Type B pancreatic cell (in vitro differentiated cells): ENCODE measurements around the gene FAT4. TPM values are rescaled to one million over a fixed set of nuclear protein-coding genes. Genes with fewer than 3 reads are reported as not detected.

Source experiments
- DNase-seq: peaks from one replicate; pipeline ENCODE4 v3.0.0; 2021; ENCODE audit warnings: mixed read lengths; ENCODE audit not compliant: unreplicated experiment; ENCODE audit errors: extremely low spot score
- H3K27ac Mint-ChIP-seq: 2 replicates; pipeline ENCODE4 v1.8.0; 2021; ENCODE audit warnings: mild to moderate bottlenecking, mixed read lengths
- H3K27me3 Mint-ChIP-seq: 2 replicates; pipeline ENCODE4 v1.8.0; 2021; ENCODE audit warnings: mixed read lengths
- H3K36me3 Mint-ChIP-seq: 2 replicates; pipeline ENCODE4 v1.8.0; 2021; ENCODE audit warnings: mixed read lengths
- H3K4me1 Mint-ChIP-seq: one replicate; pipeline ENCODE4 v1.8.0; 2021; ENCODE audit warnings: mixed read lengths; ENCODE audit not compliant: unreplicated experiment
- H3K4me3 Mint-ChIP-seq: 2 replicates; pipeline ENCODE4 v1.8.0; 2021; ENCODE audit warnings: mild to moderate bottlenecking, mixed read lengths
- H3K9me3 Mint-ChIP-seq: 2 replicates; pipeline ENCODE4 v1.8.0; 2021; ENCODE audit warnings: mixed read lengths
- total RNA-seq: library from RNA; stranded (reverse); gene quantifications from 2 replicates; pipeline ENCODE4 v1.2.1, GENCODE V29; 2021; ENCODE audit warnings: low replicate concordance
- TF ChIP-seq, protein P1 (sequence below): fragments of 200-600 bp; sonication (generic); conservative IDR thresholded peaks from 2 replicates; pipeline ENCODE4 v1.5.0; 2021; ENCODE audit warnings: antibody characterized with exemption, mild to moderate bottlenecking

FAT4 gene
- total RNA-seq, 1 donor from 2014 or later: 21.3 TPM

DNA sequence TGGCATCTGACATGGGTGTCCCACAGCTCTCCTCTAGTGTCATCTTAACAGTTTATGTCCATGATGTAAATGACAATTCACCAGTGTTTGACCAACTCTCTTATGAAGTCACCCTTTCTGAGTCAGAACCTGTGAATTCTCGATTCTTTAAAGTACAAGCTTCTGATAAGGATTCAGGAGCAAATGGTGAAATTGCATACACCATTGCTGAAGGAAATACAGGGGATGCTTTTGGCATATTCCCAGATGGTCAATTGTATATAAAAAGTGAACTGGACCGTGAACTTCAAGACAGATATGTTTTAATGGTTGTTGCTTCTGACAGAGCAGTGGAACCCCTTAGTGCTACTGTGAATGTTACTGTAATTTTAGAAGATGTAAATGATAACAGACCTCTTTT is 4.6 kb downstream of the FAT4 start:
- H3K4me3 Mint-ChIP-seq: peak overlapping the region; percentile 94
- TF ChIP-seq, protein P1, sequence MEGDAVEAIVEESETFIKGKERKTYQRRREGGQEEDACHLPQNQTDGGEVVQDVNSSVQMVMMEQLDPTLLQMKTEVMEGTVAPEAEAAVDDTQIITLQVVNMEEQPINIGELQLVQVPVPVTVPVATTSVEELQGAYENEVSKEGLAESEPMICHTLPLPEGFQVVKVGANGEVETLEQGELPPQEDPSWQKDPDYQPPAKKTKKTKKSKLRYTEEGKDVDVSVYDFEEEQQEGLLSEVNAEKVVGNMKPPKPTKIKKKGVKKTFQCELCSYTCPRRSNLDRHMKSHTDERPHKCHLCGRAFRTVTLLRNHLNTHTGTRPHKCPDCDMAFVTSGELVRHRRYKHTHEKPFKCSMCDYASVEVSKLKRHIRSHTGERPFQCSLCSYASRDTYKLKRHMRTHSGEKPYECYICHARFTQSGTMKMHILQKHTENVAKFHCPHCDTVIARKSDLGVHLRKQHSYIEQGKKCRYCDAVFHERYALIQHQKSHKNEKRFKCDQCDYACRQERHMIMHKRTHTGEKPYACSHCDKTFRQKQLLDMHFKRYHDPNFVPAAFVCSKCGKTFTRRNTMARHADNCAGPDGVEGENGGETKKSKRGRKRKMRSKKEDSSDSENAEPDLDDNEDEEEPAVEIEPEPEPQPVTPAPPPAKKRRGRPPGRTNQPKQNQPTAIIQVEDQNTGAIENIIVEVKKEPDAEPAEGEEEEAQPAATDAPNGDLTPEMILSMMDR: no peak
- no peak for DNase-seq
- no peak overlapping the region for H3K27ac Mint-ChIP-seq
- H3K36me3 Mint-ChIP-seq: peaks cover 33% of the 10 kb centered on the region
- peaks cover 29% of the 10 kb centered on the region for H3K4me1 Mint-ChIP-seq
- H3K9me3 Mint-ChIP-seq: peaks cover 8% of the 10 kb centered on the region
- H3K27me3 Mint-ChIP-seq: peaks cover 50% of the 10 kb centered on the region

DNA sequence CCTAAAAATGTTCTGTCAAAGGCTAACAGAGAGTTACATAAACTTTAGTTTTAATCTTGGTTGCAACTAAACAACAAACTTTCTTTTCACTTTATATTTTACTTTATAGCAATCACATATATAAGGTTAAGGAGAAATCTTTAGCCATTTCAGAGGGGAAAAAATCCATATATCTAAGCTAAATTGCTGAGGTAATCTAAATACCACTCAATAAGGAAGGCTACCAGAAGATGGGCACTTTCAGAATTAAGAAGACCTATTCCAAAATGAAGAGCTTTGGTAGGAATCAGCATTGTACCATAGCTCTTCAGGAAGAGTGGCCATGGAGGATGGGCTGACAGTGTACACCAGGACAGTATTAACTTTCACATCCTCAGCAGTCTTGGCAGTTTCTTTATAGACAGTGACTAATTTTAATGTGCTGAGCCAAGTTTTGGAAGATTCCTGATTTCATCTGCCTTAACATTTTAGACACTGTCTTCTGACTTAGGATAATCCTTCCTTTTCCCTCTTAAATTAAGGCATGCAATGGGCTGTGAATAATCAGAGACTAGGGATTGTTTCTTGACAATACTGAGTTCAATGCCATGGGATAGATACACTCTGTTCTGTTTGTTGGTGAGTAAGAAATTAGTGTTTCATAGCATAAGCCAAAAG is 7.1 kb downstream of the FAT4 start:
- peak overlapping the region; percentile 72 for H3K4me3 Mint-ChIP-seq
- H3K27ac Mint-ChIP-seq: no peak overlapping the region
- peaks cover 31% of the 10 kb centered on the region for H3K4me1 Mint-ChIP-seq
- DNase-seq: no peak
- H3K27me3 Mint-ChIP-seq: peaks cover 32% of the 10 kb centered on the region
- peaks cover 8% of the 10 kb centered on the region for H3K9me3 Mint-ChIP-seq
- TF ChIP-seq, protein P1: no peak
- H3K36me3 Mint-ChIP-seq: peaks cover 35% of the 10 kb centered on the region

DNA sequence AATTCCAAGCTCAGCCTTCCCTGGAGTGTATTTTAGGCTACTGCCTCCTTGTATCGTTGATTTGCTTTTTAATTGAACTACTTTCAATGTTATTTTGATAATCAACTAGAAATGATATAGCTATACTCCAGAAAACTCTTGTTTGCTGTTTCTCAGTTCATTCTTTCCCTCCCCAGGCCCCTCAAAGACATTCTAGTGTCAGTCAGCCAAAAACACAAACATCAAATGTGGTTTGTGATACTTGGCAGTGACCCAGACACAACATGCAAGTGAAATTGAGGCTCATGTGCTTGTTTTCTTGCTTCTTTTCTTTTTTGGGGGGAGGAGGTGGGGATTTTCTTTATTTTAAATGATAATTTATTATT is 7.6 kb downstream of the FAT4 start:
- Mint-ChIP-seq H3K27ac (no peak overlapping the region), H3K4me1 (peaks cover 31% of the 10 kb centered on the region), H3K4me3 (peak overlapping the region; percentile 72), H3K9me3 (peaks cover 8% of the 10 kb centered on the region), H3K36me3 (peaks cover 35% of the 10 kb centered on the region), H3K27me3 (peaks cover 27% of the 10 kb centered on the region)
- no peak for DNase-seq
- TF ChIP-seq, protein P1: no peak

DNA sequence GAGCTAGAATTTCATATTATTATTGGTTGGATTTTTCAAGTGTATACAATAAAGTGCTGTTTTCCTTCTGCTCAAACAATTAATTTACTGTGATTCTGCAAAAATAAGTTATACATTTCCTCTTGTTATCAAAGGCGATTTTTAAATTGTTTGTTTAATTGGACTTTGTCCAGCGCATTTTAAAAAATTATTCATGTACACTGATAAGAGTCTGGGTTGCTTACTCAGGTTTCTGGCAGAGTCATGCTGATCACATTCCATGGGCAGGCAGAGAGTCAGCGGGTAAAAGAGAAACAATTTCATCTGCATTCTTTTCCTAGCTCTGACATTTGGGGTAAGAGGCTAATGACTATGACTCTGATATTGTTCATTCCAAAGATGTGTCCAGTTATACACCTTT is 8.9 kb downstream of the FAT4 start:
- Mint-ChIP-seq H3K4me3 (peak overlapping the region; percentile 68), H3K36me3 (peaks cover 23% of the 10 kb centered on the region), H3K27ac (no peak overlapping the region), H3K9me3 (peaks cover 8% of the 10 kb centered on the region), H3K27me3 (peaks cover 14% of the 10 kb centered on the region), H3K4me1 (peaks cover 31% of the 10 kb centered on the region)
- no peak for DNase-seq
- TF ChIP-seq, protein P1: no peak

DNA sequence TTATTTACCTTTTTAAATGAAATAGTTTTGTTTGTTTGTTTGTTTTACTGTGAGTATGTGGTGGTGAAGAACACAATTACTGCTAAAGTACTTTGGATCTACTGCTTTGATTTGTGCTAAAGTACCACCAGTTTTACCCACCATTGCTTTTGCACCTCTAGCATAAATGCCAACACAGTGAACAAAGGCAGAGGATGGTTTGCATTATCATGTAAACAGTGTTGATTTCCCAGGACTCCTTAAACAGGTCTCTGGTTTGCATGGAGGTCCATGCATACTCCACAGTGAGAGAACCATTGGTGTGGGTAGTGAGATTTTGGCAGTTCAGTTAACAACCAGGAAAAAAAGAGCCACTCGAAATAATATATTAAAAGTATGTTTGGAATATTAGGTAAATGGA is 11.0 kb downstream of the FAT4 start:
- TF ChIP-seq, protein P1: no peak
- no peak overlapping the region for H3K27ac Mint-ChIP-seq
- peaks cover 8% of the 10 kb centered on the region for H3K36me3 Mint-ChIP-seq
- H3K9me3 Mint-ChIP-seq: peaks cover 4% of the 10 kb centered on the region
- no peak overlapping the region for H3K4me3 Mint-ChIP-seq
- H3K4me1 Mint-ChIP-seq: peaks cover 26% of the 10 kb centered on the region
- peaks cover 3% of the 10 kb centered on the region for H3K27me3 Mint-ChIP-seq
- DNase-seq: no peak
